GM21786 (cell line): ENCODE data around the gene ANKRD65.
"Not testable (repeated sequence)": the region's sequence is repeated elsewhere in the genome, so short reads cannot be mapped to it uniquely, and the experiment has no call there.

Experiments used
- ATAC-seq: cut with Tn5 transposase; IDR thresholded peaks from one replicate; pipeline ENCODE4 v1.9.1; 2021; ENCODE audit not compliant: unreplicated experiment

ANKRD65 gene

GRCh38 chr1:1418464-1419362 lies 2.4 kb downstream of the ANKRD65 start:
- ATAC-seq = no peak

- ATAC-seq = not testable (repeated sequence)
These were observed 3.1 kb downstream of the ANKRD65 start for GRCh38 chr1:1417825-1418463.

GRCh38 chr1:1417396-1417795 lies 3.7 kb downstream of the ANKRD65 start:
- ATAC-seq = not testable (repeated sequence)

GRCh38 chr1:1415751-1416150 lies 5.3 kb downstream of the ANKRD65 start:
- ATAC-seq = no peak

- not testable (repeated sequence) for ATAC-seq
These were observed 8.7 kb downstream of the ANKRD65 start for GRCh38 chr1:1412311-1412902.

GRCh38 chr1:1411626-1412025 lies 9.4 kb downstream of the ANKRD65 start:
- no peak for ATAC-seq

- ATAC-seq = not testable (repeated sequence)
These were observed 10.8 kb downstream of the ANKRD65 start for GRCh38 chr1:1410238-1410637.

- ATAC-seq = peak; percentile 16
These were observed 13.3 kb downstream of the ANKRD65 start for GRCh38 chr1:1407636-1408318.

GRCh38 chr1:1406821-1407635 lies 14.0 kb downstream of the ANKRD65 start, which contains the start of gene MRPL20:
TSS of gene MRPL20 (minus strand) at chr1:1407293. CDS start at chr1:1407217, 76 bp downstream.
- ATAC-seq = peak; percentile 84

GRCh38 chr1:1406101-1406820 lies 14.8 kb downstream of the ANKRD65 start:
- no peak for ATAC-seq

- no peak for ATAC-seq
These were observed 17.4 kb downstream of the ANKRD65 start for GRCh38 chr1:1403653-1404052.

- not testable (repeated sequence) for ATAC-seq
These were observed 18.1 kb downstream of the ANKRD65 start for GRCh38 chr1:1402901-1403392.

- no peak for ATAC-seq
These were observed 18.8 kb downstream of the ANKRD65 start for GRCh38 chr1:1402072-1402900.

GRCh38 chr1:1401457-1402010 lies 19.5 kb downstream of the ANKRD65 start:
- ATAC-seq = no peak

- no peak for ATAC-seq
These were observed 20.3 kb downstream of the ANKRD65 start for GRCh38 chr1:1400576-1401456.

GRCh38 chr1:1399872-1400575 lies 21.1 kb downstream of the ANKRD65 start:
- ATAC-seq = no peak
